ENCODE measurements around the gene ENKD1. TPM values are rescaled to one million over a fixed set of nuclear protein-coding genes. Genes with fewer than 3 reads are reported as not detected.

Gene ENKD1
- total and polyA plus RNA-seq, 2 of the 4 experiments (the other 2 are of a cell fraction) = 2.9 to 6.3 TPM

GRCh38 chr16:67708368-67708771 is 41.8 kb upstream of the ENKD1 start:
- Histone ChIP-seq H3K9me3 (ENCODE audit: control insufficient read depth, insufficient read depth, low read length) (no peaks in the 10 kb centered on the region), H3K4ac (ENCODE audit: low read depth, low read length) (no peak overlapping the region), H3K18ac (ENCODE audit: low read depth, low read length) (no peak overlapping the region), H2AFZ (replicated peaks; ENCODE audit: low read length, poor library complexity) (no peak overlapping the region), H3K4me2 (ENCODE audit: low read depth, low read length) (no peak overlapping the region), H3K56ac (ENCODE audit: extremely low read depth, insufficient read depth, low read length) (no peak overlapping the region), H3K9ac (ENCODE audit: low read depth, low read length) (no peak overlapping the region), H2BK20ac (ENCODE audit: low read depth, low read length) (no peak overlapping the region), H3K9me1 (ENCODE audit: insufficient read depth, low read length) (peaks cover 8% of the 10 kb centered on the region), H3K36me3 (ENCODE audit: control insufficient read depth, insufficient read depth, low read length) (no peaks in the 10 kb centered on the region; the same call in 1 of the 2 replicates), H3K4me3 (ENCODE audit: insufficient read depth, low read depth, low read length) (no peak overlapping the region), H2BK15ac (ENCODE audit: low read depth, low read length) (no peak overlapping the region), H3K27me3 (ENCODE audit: control insufficient read depth, insufficient read depth, low read length) (no peaks in the 10 kb centered on the region), H3K23ac (ENCODE audit: low read depth, low read length) (no peak overlapping the region), H3K27ac (ENCODE audit: insufficient read depth, low read length) (no peak overlapping the region), H2AK5ac (ENCODE audit: low read depth, low read length) (no peak overlapping the region), H4K5ac (ENCODE audit: low read depth, low read length) (no peak overlapping the region), H4K20me1 (ENCODE audit: insufficient read depth, low read length) (peaks cover 14% of the 10 kb centered on the region), H2BK5ac (ENCODE audit: low read depth, low read length, poor library complexity, severe bottlenecking) (no peak overlapping the region), H2AK9ac (replicated peaks; ENCODE audit: low read depth, low read length, poor library complexity) (no peak overlapping the region), H4K8ac (ENCODE audit: low read depth in 2 of 2, low read length in 2 of 2) (no peak overlapping the region), H4K91ac (ENCODE audit: insufficient read depth, low read depth, low read length) (no peak overlapping the region), H3K79me1 (ENCODE audit: low read depth in 1 of 2, low read length in 2 of 2) (peaks cover 12 to 49% of the 10 kb centered on the region in 2 experiments), H2BK120ac (ENCODE audit: low read depth, low read length) (no peak overlapping the region), H3K14ac (replicated peaks; ENCODE audit: low read depth, low read length) (no peak overlapping the region), H3K4me1 (ENCODE audit: control insufficient read depth, insufficient read depth, low read length) (peaks cover 4% of the 10 kb centered on the region; the same call in 1 of the 2 replicates)
- BruUV-seq (replicated peaks) = no TSS peak
- POLR2A ChIA-PET (ENCODE audit: unreplicated experiment) = no interaction called here
- intact Hi-C loops (cut with micrococcal nuclease) = no loop called here
- TF ChIP-seq CEBPB (IDR thresholded peaks at IDR 0.05; ENCODE audit: low read depth, low read length) (peak; percentile 46; the same call in 1 of the 2 replicates), CTCF (conservative IDR thresholded peaks at IDR 0.05; ENCODE audit: low read depth, low read length) (no peak), FOS (IDR thresholded peaks at IDR 0.05; ENCODE audit: low read depth, low read length) (no peak), CHD1 (IDR thresholded peaks at IDR 0.05; ENCODE audit: low read depth, low read length) (no peak), SMC3 (IDR thresholded peaks at IDR 0.05; ENCODE audit: low read depth, low read length) (no peak), ELK1 (IDR thresholded peaks at IDR 0.05; ENCODE audit: borderline replicate concordance, low read depth, low read length) (no peak)
- in situ Hi-C loops (cut with MboI; ENCODE audit: low sequenced_read_pairs) = no loop called here
- dilution Hi-C loops (cut with HindIII; ENCODE audit: low sequenced_read_pairs, unreplicated experiment) = no loop called here
- no CpG with 5 or more reads among the region's 2 CpGs for WGBS, 2 experiments (ENCODE audit: extremely low coverage in 2 of 2, insufficient read length in 1 of 2)
- DNase-seq (peak; percentile 49), ATAC-seq (ENCODE audit: low read depth) (no peak; the same call in 1 of the 2 replicates)
- CTCF ChIA-PET = no interaction called here
